HG02623 (cell line): ENCODE results near the gene ANAPC1.
A peak's percentile ranks its signal among the peaks of the same experiment; 100 is the strongest.
"Not testable (repeated sequence)": the region's sequence is repeated elsewhere in the genome, so short reads cannot be mapped to it uniquely, and the experiment has no call there.

Source experiments
- ATAC-seq: cut with Tn5 transposase; IDR thresholded peaks from one replicate; pipeline ENCODE4 v1.9.1; 2021; ENCODE audit warnings: moderate library complexity; ENCODE audit not compliant: unreplicated experiment

The ANAPC1 gene

GRCh38 chr2:111830479-111830878 is 53.5 kb downstream of the ANAPC1 start:
- ATAC-seq, result peak; percentile 75

- not testable (repeated sequence) for ATAC-seq
Measured at GRCh38 chr2:111828217-111828766, 55.7 kb downstream of the ANAPC1 start.

- ATAC-seq, result not testable (repeated sequence)
Measured at GRCh38 chr2:111812970-111813622, 70.9 kb downstream of the ANAPC1 start.

GRCh38 chr2:111790633-111791032 is 93.4 kb downstream of the ANAPC1 start:
- ATAC-seq, result not testable (repeated sequence)

- not testable (repeated sequence) for ATAC-seq
Measured at GRCh38 chr2:111784081-111784480, 99.9 kb downstream of the ANAPC1 start.

GRCh38 chr2:111782195-111782594 is 101.8 kb downstream of the ANAPC1 start:
- not testable (repeated sequence) for ATAC-seq

- not testable (repeated sequence) for ATAC-seq
Measured at GRCh38 chr2:111781443-111782094, 102.4 kb downstream of the ANAPC1 start.

GRCh38 chr2:111777155-111777554 is 106.8 kb downstream of the ANAPC1 start:
- not testable (repeated sequence) for ATAC-seq

- ATAC-seq, result not testable (repeated sequence)
Measured at GRCh38 chr2:111776296-111776695, 107.7 kb downstream of the ANAPC1 start.

- ATAC-seq, result not testable (repeated sequence)
Measured at GRCh38 chr2:111772180-111772579, 111.8 kb downstream of the ANAPC1 start.

- ATAC-seq, result not testable (repeated sequence)
Measured at GRCh38 chr2:111770916-111771658, 112.9 kb downstream of the ANAPC1 start.

- not testable (repeated sequence) for ATAC-seq
Measured at GRCh38 chr2:111768266-111769190, 115.5 kb downstream of the ANAPC1 start.

- not testable (repeated sequence) for ATAC-seq
Measured at GRCh38 chr2:111767087-111767486, 116.9 kb downstream of the ANAPC1 start.

- not testable (repeated sequence) for ATAC-seq
Measured at GRCh38 chr2:111766295-111766694, 117.7 kb downstream of the ANAPC1 start.

- not testable (repeated sequence) for ATAC-seq
Measured at GRCh38 chr2:111764151-111764550, 119.8 kb downstream of the ANAPC1 start.

GRCh38 chr2:111760697-111761284 is 123.2 kb downstream of the ANAPC1 start:
- ATAC-seq, result not testable (repeated sequence)

GRCh38 chr2:111752533-111752932 is 131.5 kb downstream of the ANAPC1 start:
- not testable (repeated sequence) for ATAC-seq

- not testable (repeated sequence) for ATAC-seq
Measured at GRCh38 chr2:111750641-111751040, 133.4 kb downstream of the ANAPC1 start.

- not testable (repeated sequence) for ATAC-seq
Measured at GRCh38 chr2:111748429-111748828, 135.6 kb downstream of the ANAPC1 start.
